SU-DHL-6 (cell line): ENCODE data around the gene PIM1.

ENCODE experiments used
- H2AFZ ChIP-seq: fragments of 200-600 bp; sonication (generic); 2 replicates; pipeline ENCODE4 v1.6.1; 2014; ENCODE audit warnings: low read depth, mild to moderate bottlenecking, moderate library complexity, mixed read lengths, antibody characterized with exemption, low read length; ENCODE audit not compliant: severe bottlenecking
- H3F3A ChIP-seq: fragments of 200-600 bp; shearing (Covaris generic); 2 replicates; pipeline ENCODE4 v1.6.0; 2016; ENCODE audit warnings: antibody characterized with exemption, mild to moderate bottlenecking; ENCODE audit not compliant: insufficient read depth
- H3K27ac ChIP-seq: fragments of 200-600 bp; sonication (generic); 2 replicates; pipeline ENCODE4 v1.5.1; 2016; ENCODE audit warnings: low read depth, mild to moderate bottlenecking, low read length, moderate library complexity, mixed read lengths
- H3K27me3 ChIP-seq: fragments of 200-600 bp; sonication (generic), shearing (Covaris generic); 2 replicates; pipeline ENCODE4 v1.6.0; 2014; ENCODE audit warnings: mild to moderate bottlenecking, low read length
- H3K36me3 ChIP-seq: fragments of 200-600 bp; sonication (generic); 2 replicates; pipeline ENCODE4 v1.6.1; 2014; ENCODE audit warnings: mild to moderate bottlenecking, low read length, mixed read lengths
- H3K4me2 ChIP-seq: fragments of 300-600, 200-600 bp; shearing (Covaris generic), sonication (generic); 2 replicates; pipeline ENCODE4 v1.6.0; 2014; ENCODE audit warnings: low read length, low read depth, mild to moderate bottlenecking; ENCODE audit not compliant: poor library complexity, severe bottlenecking
- H3K4me3 ChIP-seq: fragments of 200-600 bp; sonication (generic); 2 replicates; pipeline ENCODE4 v1.5.1; 2014; ENCODE audit warnings: antibody characterized with exemption, low read length, mild to moderate bottlenecking, mixed read lengths; ENCODE audit not compliant: insufficient read depth, poor library complexity, severe bottlenecking
- H3K79me2 ChIP-seq: fragments of 200-600 bp; sonication (generic); 2 replicates; pipeline ENCODE4 v1.6.1; 2014; ENCODE audit warnings: mild to moderate bottlenecking, low read length, moderate library complexity; ENCODE audit not compliant: insufficient read depth
- H3K9ac ChIP-seq: fragments of 200-600 bp; sonication (generic); 2 replicates; pipeline ENCODE4 v1.7.0; 2014; ENCODE audit warnings: mild to moderate bottlenecking, low read length
- H3K9me2 ChIP-seq: fragments of 200-600 bp; sonication (generic); replicated peaks from 2 replicates; pipeline ENCODE4 v1.6.1; 2014; ENCODE audit warnings: low read length; ENCODE audit not compliant: insufficient read depth
- H3K9me3 ChIP-seq: fragments of 200-600 bp; sonication (generic); 2 replicates; pipeline ENCODE4 v1.6.1; 2014; ENCODE audit warnings: low read length, mixed read lengths; ENCODE audit not compliant: insufficient read depth
- H4K20me1 ChIP-seq: fragments of 200-600 bp; sonication (generic); 2 replicates; pipeline ENCODE4 v1.6.1; 2014; ENCODE audit warnings: low read depth, mild to moderate bottlenecking, antibody characterized with exemption, low read length, moderate library complexity, mixed read lengths
- EZH2phosphoT487 ChIP-seq: fragments of 200-600 bp; sonication (generic), shearing (Covaris generic); conservative IDR thresholded peaks from 2 replicates; pipeline ENCODE4 v1.6.1; 2018; ENCODE audit warnings: mild to moderate bottlenecking, antibody characterized with exemption, low read length, moderate library complexity, mixed read lengths
- TF ChIP-seq, protein P1 (sequence below): fragments of 200-600 bp; sonication (generic); IDR thresholded peaks from one replicate; pipeline ENCODE4 v1.5.1; 2017; ENCODE audit warnings: antibody characterized with exemption, mild to moderate bottlenecking, low read length, moderate library complexity; ENCODE audit not compliant: insufficient read depth, poor library complexity, severe bottlenecking

Gene PIM1

DNA sequence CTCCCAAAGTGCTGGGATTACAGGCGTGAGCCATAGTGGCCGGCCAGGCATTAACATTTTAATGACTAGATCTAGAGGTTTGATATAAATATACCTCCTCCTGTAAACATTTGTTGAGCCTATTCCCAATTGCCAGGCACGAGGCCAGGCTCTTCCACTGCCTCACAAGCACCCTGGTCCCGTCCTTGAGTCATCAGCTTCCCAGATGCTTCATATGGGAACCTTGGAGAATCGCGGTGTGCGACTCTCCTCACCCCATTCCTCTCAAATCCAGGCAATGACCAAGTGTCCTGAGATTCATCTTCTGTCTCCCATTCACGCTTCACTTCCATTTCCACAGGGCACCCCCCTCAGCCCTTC, 35.9 kb upstream of the PIM1 start:
- Histone ChIP-seq H3F3A (no peaks in the 10 kb centered on the region), H3K9ac (no peak overlapping the region), H3K79me2 (no peaks in the 10 kb centered on the region), H3K4me2 (no peak overlapping the region), H4K20me1 (no peaks in the 10 kb centered on the region), H3K27ac (no peak overlapping the region), H3K36me3 (no peaks in the 10 kb centered on the region), H3K27me3 (no peaks in the 10 kb centered on the region), H2AFZ (no peak overlapping the region), H3K4me3 (no peak overlapping the region), H3K9me3 (no peaks in the 10 kb centered on the region), H3K9me2 (no peaks in the 10 kb centered on the region)
- TF ChIP-seq EZH2phosphoT487 = no peak
- TF ChIP-seq, protein P1, sequence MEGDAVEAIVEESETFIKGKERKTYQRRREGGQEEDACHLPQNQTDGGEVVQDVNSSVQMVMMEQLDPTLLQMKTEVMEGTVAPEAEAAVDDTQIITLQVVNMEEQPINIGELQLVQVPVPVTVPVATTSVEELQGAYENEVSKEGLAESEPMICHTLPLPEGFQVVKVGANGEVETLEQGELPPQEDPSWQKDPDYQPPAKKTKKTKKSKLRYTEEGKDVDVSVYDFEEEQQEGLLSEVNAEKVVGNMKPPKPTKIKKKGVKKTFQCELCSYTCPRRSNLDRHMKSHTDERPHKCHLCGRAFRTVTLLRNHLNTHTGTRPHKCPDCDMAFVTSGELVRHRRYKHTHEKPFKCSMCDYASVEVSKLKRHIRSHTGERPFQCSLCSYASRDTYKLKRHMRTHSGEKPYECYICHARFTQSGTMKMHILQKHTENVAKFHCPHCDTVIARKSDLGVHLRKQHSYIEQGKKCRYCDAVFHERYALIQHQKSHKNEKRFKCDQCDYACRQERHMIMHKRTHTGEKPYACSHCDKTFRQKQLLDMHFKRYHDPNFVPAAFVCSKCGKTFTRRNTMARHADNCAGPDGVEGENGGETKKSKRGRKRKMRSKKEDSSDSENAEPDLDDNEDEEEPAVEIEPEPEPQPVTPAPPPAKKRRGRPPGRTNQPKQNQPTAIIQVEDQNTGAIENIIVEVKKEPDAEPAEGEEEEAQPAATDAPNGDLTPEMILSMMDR = no peak

DNA sequence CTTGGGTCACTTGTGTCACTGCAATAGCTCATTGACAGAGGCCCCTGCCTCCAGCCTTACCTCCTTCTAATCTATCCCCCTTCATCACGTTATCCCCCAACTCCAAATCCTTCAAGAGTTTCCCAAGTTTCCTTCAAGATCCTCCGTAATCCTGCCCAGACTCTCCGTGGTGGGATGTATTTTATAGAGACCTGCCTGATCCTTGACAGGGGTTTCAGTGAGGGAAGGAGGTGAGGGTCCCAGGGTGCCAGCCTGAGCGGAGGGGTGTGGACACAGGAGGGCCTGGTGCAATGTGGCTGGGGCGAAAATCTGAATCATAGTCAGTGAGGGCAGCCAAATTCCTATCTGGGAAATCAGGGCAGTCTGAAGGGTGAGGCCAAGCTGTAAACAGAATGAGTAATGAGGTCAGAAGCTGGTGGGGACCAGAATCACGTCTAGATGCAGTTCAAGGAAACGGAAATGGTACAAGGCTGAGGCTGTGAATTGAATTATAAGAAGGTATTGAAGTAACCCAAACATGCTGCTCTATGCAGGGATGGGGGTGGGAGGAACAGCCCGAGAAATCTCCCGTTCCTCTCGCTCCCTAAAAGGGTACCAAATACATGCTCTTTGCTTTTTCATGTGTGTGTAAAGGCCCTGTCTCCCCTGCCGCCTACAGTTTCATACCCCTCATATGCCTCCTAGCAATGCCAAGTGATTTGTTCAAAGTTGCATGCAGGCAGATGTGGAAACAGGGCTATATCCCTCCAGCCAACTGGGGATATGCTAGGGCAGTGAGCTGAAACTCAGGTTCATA, 35.4 kb upstream of the PIM1 start:
- Histone ChIP-seq H2AFZ (no peak overlapping the region), H3K4me3 (no peak overlapping the region), H3K9me2 (no peaks in the 10 kb centered on the region), H3K4me2 (no peak overlapping the region), H3K36me3 (no peaks in the 10 kb centered on the region), H3K27ac (no peak overlapping the region), H3K9ac (no peak overlapping the region), H4K20me1 (no peaks in the 10 kb centered on the region), H3F3A (no peaks in the 10 kb centered on the region), H3K27me3 (no peaks in the 10 kb centered on the region), H3K79me2 (no peaks in the 10 kb centered on the region), H3K9me3 (no peaks in the 10 kb centered on the region)
- no peak for TF ChIP-seq EZH2phosphoT487
- TF ChIP-seq, protein P1 = no peak

DNA sequence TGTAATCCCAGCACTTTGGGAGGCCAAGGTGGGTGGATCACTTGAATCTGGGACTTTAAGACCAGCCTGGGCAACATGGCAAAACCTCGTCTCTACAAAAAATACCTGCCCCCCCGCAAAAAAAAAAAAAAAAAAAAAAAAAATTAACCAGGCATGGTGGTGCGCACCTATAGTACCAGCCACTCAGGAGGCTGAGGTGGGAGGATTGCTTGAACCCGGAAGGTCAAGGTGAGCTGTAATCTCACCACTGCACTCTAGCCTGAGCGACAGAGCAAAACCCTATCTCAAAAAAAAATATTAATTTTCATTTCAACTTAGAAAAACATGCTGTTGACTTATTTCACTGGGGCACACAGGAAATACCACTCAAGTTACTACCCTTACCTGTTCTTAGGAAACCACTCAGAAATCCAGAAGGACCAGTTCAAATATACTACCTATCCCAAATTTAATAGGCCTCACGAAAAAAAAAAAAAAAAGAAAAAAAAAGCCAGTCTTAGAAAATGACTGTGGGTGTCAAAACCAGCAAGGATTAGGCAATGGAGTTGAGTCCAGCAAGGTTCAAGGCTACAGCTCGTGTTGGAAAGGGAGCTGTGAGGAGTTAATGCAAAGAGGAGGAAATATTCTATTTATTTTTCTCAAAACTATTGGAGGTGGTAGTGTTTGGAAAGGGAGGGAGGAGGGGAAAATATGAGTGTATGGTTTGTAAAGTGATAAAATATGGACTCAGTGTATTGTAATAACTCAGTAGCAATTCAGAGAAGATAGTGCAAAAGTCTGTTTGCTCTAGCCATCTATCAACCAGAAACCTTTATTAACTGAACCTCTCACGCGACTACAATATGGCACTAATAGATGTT, 33.9 kb upstream of the PIM1 start:
- Histone ChIP-seq H3K36me3 (no peaks in the 10 kb centered on the region), H3K79me2 (no peaks in the 10 kb centered on the region), H3K9ac (no peak overlapping the region), H3K4me3 (no peak overlapping the region), H3K9me3 (no peaks in the 10 kb centered on the region), H3K9me2 (no peaks in the 10 kb centered on the region), H3K27ac (no peak overlapping the region), H4K20me1 (no peaks in the 10 kb centered on the region), H2AFZ (no peak overlapping the region), H3K27me3 (no peaks in the 10 kb centered on the region), H3F3A (no peaks in the 10 kb centered on the region), H3K4me2 (no peak overlapping the region)
- TF ChIP-seq, protein P1 = no peak
- no peak for TF ChIP-seq EZH2phosphoT487
